ENCODE data around the gene SRGAP2C.
"Not testable (repeated sequence)": the region's sequence is repeated elsewhere in the genome, so short reads cannot be mapped to it uniquely, and the experiment has no call there.

The SRGAP2C gene

GRCh38 chr1:121187914-121188313 lies 3.1 kb downstream of the SRGAP2C start:
- DNase-seq = not testable (repeated sequence)

- DNase-seq = not testable (repeated sequence)
Measured at GRCh38 chr1:121192512-121192911, 7.7 kb downstream of the SRGAP2C start.

- not testable (repeated sequence) for DNase-seq
Measured at GRCh38 chr1:121197095-121197882, 12.5 kb downstream of the SRGAP2C start.

- not testable (repeated sequence) for DNase-seq
Measured at GRCh38 chr1:121199763-121200162, 15.0 kb downstream of the SRGAP2C start.

- not testable (repeated sequence) for DNase-seq
Measured at GRCh38 chr1:121200232-121200631, 15.5 kb downstream of the SRGAP2C start.

- DNase-seq = not testable (repeated sequence)
Measured at GRCh38 chr1:121200985-121201981, 16.5 kb downstream of the SRGAP2C start.

GRCh38 chr1:121202986-121203385 lies 18.2 kb downstream of the SRGAP2C start:
- not testable (repeated sequence) for DNase-seq

- DNase-seq = not testable (repeated sequence)
Measured at GRCh38 chr1:121205786-121206711, 21.3 kb downstream of the SRGAP2C start.

GRCh38 chr1:121207328-121207727 lies 22.6 kb downstream of the SRGAP2C start:
- DNase-seq = not testable (repeated sequence)

GRCh38 chr1:121208375-121208774 lies 23.6 kb downstream of the SRGAP2C start:
- DNase-seq = not testable (repeated sequence)

- not testable (repeated sequence) for DNase-seq
Measured at GRCh38 chr1:121210778-121211177, 26.0 kb downstream of the SRGAP2C start.

GRCh38 chr1:121213491-121213890 lies 28.7 kb downstream of the SRGAP2C start:
- DNase-seq = not testable (repeated sequence)

GRCh38 chr1:121214544-121215156 lies 29.9 kb downstream of the SRGAP2C start:
- not testable (repeated sequence) for DNase-seq

GRCh38 chr1:121215699-121216417 lies 31.1 kb downstream of the SRGAP2C start:
- not testable (repeated sequence) for DNase-seq

GRCh38 chr1:121216676-121217075 lies 31.9 kb downstream of the SRGAP2C start:
- not testable (repeated sequence) for DNase-seq

GRCh38 chr1:121221770-121222169 lies 37.0 kb downstream of the SRGAP2C start:
- DNase-seq = not testable (repeated sequence)

- not testable (repeated sequence) for DNase-seq
Measured at GRCh38 chr1:121224714-121225113, 39.9 kb downstream of the SRGAP2C start.

GRCh38 chr1:121226295-121226904 lies 41.6 kb downstream of the SRGAP2C start:
- not testable (repeated sequence) for DNase-seq

GRCh38 chr1:121226925-121227324 lies 42.1 kb downstream of the SRGAP2C start:
- DNase-seq = not testable (repeated sequence)

- DNase-seq = not testable (repeated sequence)
Measured at GRCh38 chr1:121227544-121228330, 43.0 kb downstream of the SRGAP2C start.
